GM19025 (cell line): Measurements from ENCODE around the gene EVI5.
"Not testable (repeated sequence)": the region's sequence is repeated elsewhere in the genome, so short reads cannot be mapped to it uniquely, and the experiment has no call there.

Experiments used
- ATAC-seq: cut with Tn5 transposase; IDR thresholded peaks from one replicate; pipeline ENCODE4 v1.9.1; 2021; ENCODE audit warnings: mild to moderate bottlenecking, low read depth, moderate library complexity; ENCODE audit not compliant: unreplicated experiment

The EVI5 gene

DNA sequence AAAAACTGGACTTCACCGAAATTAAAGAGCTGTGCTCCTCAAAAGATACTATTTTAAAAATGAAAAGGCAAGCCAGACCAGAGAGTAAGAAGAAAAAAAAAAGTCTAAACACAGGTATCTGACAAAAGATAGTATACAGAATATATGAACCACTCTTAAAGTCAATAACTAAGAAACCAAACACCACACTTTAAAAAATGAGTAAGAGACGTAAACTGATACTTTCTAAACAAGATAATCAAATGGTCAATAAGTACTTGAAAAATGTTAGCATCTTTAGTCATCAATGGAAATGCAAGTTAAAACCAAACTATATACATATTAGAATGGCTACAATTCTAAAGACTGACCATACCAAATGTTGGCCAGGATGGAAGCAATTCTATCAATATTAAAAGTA lies 77.6 kb downstream of the EVI5 start:
- ATAC-seq = no peak

DNA sequence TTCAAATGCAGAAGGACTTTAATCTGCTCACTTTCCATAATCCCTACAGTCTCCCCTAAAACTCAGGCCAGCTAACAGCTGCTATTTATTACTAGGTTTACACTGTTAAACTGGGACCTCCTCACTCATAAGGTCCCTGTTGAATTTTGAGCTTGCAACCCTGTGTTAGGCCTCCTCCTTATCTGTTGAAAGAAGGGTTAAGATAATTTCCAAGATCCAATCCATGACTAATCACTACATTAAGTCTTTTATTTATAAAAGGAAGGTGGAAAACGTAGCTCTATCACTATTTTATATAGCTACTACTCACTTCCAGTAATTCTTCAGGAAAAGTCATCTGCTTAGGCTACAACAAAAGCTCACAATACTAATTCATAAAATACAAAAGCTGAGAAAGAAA lies 79.5 kb downstream of the EVI5 start:
- ATAC-seq = no peak

DNA sequence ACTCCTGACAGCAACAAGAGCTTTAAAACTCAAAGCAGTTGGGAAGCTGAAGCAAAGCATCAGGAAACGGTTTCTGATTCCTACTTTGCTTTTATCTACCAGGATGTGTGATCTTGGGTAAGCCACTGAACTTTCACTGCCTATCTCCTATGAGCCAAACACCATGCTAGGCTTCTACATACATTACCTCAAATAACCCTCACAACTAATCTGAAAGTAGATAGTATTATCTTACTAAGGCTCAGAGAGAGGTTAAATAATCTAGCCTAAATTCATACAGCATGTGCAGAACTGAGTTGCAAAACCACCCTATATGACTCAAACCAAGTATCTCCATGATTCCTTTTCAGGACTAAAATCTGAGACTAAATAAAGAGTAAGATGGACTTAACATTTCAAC lies 83.8 kb downstream of the EVI5 start:
- no peak for ATAC-seq

DNA sequence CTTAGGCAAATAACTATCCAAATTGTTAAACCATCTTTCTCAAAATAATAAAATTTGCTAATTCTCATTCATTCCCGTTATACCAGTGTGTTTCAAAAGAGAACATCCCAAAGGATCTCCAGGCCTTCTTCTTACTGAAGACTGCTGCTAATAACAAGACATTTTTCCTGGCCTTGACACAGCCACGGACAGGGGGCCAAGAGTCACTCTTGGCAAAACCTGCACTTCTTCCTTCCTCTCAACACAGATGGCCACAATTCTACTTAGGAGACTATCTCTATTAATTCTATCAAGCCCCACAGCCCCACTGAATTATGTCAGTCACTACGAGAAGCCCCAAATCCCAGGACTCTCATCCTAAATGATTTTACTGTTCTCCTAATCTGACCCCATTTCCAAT lies 86.0 kb downstream of the EVI5 start:
- no peak for ATAC-seq

DNA sequence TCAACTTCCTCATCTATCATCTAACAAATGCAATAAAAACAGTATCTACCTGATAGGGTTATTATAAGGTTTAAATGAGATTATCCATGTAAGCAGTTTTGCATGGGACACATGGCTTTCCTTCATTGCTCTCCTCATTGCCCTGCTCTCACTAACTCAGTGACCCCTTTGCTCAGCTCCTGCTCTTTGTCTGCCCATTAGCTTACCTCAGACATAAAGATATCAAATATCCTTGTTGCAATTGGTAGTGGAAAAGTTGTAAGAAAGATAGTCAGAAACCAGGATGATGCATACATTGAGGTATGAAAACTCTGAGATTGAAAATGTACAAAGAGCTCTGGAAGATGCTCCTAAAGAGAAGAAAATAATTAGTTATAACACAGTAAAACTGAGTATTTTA lies 89.8 kb downstream of the EVI5 start:
- no peak for ATAC-seq

DNA sequence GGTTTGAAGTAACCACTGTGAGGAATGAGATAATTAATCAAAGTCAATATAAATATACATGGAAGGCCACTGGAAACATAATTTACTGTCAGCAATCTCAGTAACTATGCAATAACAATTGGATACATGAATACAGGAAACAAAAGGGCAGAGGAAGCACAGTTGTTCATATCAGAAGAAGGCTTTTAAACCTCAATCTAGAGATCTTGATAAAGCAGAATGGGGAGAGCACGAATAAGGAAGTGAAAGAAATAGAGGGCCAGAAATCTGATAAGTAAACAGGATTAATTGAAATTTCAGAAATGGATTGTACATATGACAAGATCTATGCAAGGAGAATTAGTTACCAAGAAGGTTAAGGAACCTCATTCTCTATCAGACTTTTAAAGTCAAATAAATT lies 93.0 kb downstream of the EVI5 start:
- no peak for ATAC-seq

DNA sequence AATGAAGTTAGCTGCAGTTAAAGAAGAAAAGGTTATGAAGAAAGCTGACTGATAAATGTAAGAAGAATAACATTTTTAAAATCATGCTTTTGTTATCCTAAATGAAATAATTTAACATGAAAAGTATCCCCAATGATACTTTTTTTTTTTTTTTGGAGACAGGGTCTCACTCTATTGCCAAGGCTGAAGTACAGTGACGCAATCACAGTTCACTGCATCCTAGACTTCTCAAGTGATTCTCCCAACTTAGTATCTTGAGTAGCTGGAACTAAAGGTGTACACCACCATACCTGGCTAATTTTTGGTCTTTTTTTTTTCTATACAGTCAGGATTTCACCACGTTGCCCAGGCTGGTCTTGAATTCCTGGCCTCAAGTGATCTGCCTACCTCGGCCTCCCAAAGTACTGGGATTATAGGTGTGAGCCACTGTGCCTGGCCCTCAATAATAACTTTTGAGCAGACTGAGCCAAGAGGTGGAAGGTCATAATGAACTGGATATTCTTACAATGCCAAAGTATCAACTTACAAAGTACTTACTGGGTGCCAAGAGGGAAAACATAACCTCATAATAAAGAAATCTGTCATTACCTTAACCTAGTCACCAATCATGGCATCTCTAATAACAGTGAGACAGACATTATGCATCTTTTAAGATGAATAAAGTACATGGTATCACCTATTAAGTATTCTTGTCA lies 94.5 kb downstream of the EVI5 start:
- ATAC-seq = no peak

DNA sequence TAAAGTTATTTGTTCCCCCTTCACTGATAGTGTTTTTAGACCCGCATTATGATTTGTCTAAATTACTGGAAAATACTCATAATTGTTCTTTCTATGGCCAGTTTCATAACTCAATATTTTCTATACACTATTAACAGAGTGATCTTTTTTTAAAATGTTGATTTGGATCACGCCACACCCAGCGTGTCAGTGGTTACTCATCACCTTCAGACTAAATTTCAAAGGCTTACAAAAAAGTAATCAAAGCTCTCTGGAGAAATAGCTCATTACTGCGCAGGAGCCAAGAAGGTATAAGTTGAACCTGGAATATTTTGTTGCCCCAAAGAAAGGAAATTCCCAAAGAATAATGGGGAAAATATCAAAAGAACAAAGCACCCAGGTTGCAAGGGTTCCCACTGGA lies 104.9 kb downstream of the EVI5 start:
- no peak for ATAC-seq

DNA sequence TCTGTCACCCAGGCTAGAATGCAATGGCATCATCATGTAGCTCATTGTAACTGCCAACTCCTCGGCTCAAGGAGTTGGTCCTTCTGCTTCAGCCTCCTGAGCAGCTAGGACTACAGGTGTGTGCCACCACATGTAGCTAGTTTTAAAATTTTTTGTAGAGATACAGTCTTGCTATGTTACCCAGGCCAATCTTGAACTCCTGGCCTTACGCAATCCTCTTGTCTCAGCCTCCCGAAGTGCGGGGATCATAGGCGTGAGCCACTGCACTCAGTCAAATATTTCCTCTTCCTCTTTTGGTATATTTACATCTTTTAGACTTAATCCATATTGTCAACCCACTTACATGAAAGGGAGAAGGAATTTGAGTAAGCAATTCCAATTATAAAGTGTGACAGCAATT lies 121.1 kb downstream of the EVI5 start:
- no peak for ATAC-seq

DNA sequence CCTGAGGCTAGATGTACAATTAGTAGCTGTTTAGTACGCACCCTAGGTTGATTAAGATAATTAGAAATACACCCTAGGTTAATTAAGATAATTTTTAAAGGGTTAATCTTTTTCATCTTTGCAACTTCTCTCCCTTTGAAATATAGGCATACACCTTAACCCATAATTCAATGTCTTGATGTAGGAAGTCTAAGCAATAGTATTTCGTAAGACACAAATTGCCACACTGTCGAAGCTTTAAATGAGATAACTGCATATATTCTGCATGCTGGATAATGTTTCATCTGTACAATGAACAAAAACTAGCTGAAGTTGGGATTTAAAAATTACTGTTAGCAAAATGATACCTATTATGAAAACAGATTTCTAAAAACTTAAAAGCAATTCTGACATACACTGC lies 122.9 kb downstream of the EVI5 start:
- no peak for ATAC-seq

DNA sequence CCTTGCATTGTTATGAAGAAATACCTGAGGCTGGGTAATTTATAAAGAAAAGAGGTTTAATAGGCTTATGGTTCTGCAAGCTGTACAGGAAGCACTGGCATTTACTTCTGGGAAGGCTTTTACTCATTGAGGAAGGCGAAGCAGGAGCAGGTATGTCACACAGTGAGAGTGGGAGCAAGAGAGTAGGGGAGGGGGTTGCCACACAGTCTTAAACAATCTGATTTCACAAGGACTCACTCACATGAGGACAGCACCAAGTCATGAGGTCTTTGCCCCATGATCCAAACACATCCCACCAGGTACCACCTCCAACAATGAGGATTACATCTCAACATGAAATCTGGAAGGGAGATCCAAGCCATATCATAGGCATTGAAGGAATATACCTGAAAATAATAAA lies 127.2 kb downstream of the EVI5 start:
- ATAC-seq = no peak

DNA sequence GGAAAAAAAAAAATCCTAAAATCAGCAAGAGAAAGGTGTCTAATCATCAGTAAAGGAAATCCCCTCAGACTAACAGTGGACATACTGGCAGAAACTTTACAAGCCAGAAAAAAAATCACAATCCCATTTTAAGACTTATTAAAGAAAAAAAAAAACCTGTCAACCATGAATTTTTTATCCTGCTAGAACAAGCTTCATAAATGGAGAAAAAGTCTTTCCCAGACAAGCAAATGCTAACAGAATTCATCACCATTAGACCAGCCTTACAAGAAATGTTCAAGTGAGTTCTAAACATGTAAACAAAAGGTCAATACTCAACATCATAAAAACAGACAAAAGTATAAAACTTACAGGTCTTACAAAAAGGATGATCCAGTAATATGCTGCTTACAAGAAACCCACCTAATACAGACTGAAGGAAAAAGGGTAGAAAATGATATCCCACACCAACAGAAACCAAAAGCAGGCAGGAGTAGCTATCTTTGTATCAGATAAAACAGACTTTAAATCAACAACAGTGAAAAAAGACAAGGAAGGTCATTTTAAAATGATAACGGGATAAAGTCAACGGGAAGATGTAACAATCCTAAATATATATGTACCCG lies 129.6 kb downstream of the EVI5 start:
- no peak for ATAC-seq

DNA sequence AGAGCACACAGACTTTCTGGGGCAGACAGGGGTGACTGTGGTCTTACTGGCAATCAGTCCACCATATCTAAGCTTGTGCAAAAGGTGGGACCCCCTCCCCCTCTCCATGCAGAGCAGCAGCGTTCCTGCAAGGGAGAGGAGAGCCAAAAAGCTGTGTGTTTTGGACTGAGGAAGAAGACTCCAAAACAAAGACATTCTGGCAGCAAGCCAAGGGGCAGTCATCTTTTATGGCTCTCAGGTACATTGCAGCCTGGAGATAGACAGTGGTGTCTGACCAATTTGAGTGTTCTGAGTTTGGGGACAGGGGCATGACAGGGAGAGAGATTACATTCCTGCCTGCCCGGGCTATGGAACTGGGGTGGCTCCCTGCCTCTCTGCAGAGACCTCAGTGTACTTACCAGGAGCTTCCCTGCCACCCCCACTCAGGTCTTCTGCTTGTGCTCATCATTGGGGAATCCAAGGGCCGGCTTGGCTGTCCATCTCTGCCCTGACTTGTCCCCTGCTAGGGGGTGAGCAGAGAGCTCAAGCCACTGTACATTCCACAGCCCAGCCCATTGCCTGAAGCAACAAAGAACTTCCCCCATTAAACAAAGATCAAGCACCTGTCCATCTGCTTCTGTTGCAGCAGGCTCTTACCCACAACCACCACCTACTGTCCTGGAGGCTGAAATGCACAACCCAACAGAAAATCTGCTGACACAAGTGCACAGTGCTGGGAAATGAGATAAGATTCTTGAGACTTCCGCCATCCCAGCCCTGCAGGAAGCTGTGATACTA lies 131.1 kb downstream of the EVI5 start:
- ATAC-seq = no peak

DNA sequence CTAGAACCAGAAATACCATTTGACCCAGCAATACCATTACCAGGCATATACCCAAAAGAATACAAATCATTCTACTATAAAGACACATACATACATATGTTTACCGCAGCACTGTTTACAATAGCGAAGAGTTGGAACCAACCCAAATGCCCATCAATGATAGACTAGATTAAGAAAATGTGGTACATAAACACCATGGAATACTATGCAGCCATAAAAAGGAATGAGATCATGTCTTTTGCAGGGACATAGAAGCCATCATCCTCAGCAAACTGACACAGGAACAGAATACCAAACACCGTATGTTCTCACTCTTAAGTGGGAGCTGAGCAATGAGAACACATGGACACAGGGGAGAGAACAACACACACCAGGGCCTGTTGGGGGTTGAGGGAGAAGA lies 144.2 kb downstream of the EVI5 start:
- ATAC-seq = not testable (repeated sequence)

DNA sequence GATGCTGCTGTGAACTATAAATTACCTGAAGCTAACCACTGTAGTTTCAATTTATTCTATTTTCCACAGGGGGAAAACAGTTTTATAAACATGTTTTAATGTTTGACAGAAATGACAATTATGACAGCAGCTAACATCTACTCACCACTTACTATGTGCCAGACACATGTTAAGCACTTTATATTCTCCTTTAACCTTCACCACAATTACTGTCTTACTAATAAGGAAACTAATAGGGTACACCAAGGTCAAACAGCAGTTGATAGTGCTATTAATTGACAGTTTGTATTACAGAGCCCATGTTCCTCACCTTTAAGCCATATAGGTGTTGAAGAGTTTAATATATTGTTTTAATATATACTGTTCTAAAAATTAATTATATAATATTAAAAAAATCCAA lies 146.4 kb downstream of the EVI5 start:
- no peak for ATAC-seq

DNA sequence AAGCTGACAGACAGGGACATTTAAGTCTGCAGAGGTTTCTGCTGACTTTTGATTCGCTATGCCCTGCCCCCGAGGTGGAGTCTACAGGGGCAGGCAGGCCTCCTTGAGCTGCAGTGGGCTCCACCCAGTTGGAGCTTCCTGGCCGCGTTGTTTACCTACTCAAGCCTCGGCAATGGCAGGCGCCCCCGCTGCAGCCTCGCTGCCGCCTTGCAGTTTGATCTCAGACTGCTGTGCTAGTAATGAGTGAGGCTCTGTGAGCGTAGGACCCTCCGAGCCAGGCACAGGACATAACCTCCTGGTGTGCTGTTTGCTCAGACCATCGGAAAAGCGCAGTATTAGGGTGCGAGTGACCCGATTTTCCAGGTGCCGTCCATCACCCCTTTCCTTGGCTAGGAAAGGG lies 149.7 kb downstream of the EVI5 start:
- ATAC-seq = not testable (repeated sequence)

DNA sequence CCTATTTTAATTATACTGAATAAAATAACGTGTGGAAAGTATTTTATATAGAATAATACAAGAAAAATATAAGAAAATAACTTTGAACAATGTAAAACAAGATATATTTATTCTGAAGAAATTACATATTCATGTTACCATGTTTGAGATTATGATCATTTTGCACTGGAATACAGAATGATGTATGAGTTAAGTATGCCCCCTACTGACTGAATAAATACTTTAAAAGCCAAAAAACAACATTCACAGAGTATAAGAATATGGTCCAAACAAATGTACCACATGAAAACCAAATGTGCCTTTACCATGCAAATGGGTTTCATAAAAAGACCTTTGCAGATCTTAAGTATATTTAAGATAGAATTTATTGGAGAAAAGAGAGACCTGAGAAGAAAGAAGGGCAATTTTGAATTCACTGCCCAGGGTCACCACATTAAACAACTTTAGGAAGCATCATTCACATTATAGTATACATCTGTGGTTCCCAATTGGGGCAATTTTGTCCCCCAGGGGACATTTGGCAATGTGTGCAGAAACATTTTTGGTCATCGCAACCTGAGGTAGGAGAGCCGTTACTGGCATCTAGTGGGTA lies 161.6 kb downstream of the EVI5 start:
- no peak for ATAC-seq

DNA sequence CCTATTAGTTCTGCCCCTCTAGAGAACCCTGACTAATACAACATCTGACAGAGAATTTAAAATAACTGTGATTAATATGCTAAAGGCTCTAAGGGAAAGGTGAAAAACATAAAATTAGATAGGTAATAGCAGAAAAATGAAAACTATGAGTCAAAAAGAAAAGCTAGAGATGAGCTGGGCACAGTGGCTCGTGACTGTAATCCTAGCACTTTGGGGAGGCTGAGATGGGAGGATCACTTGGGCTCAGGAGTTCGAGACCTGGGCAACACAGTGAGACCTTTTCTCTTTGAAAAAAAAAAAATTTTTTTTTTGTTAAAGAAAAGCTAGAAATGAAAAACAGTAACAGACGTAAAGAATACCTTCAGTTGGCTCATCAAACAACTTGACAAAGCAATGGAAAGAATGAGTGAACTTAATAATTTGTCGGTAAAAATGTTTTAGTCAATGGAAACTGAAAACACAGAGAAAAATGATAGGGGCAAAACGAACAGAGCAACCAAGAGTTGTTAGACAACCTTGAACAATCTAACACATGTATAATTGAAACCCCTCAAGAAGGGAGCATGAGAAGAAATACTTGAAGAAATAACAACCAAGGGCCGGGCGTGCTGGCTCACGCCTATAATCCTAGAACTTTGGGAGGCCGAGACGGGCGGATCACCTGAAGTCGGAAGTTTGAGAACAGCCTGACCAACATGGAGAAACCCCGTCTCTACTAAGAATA lies 165.3 kb downstream of the EVI5 start:
- ATAC-seq = no peak

DNA sequence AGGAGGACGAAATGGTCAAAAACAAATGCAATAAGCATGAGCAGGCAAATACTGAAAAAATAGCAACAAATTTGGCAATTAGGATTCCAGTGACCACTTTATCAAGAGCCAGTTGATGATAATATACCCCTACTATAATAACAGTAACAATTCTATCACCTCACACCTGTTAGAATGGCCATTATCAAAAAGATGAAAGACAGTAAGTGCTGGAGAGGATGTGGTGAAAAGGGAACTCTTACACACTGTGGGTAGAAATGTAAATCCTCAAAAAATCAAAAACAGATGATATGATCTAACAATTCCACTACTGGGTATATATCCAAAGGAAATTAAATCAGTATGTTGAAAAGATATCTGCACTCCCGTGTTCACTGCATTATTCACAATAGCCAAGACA lies 183.9 kb downstream of the EVI5 start:
- no peak for ATAC-seq

DNA sequence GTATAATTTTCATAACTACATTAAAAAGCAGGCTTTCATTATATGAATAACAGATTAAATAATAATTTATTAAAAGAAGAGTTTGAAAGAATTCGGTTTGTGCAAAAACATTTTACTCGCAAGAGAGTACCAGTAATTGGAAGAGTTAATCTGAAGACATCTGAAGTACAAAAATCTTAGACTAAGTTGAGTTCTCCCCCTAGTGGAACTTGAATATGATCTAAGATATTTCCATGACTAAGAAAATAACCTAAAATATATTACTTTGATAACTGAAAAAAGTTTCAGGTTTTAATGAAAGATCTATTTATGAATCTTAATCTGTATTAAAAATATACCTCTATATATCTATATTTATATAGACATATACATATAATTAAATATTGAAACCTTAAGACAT lies 185.7 kb downstream of the EVI5 start:
- ATAC-seq = no peak

DNA sequence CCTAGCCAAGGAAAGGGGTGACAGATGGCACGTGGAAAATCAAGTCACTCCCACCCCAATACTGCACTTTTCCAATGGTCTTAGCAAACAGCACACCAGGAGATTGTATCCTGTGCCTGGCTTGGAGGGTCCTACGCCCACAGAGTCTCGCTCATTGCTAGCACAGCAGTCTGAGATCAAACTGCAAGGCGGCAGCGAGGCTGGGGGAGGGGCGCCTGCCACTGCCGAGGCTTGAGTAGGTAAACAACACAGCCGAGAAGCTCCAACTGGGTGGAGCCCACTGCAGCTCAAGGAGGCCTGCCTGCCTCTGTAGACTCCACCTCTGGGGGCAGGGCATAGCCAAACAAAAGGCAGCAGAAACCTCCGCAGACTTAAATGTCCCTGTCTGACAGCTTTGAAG lies 195.5 kb downstream of the EVI5 start:
- ATAC-seq = not testable (repeated sequence)
